Measurements from ENCODE around the gene KCNJ15.
A peak's percentile ranks its signal among the peaks of the same experiment; 100 is the strongest.
"Not testable (repeated sequence)": the region's sequence is repeated elsewhere in the genome, so short reads cannot be mapped to it uniquely, and the experiment has no call there.

The KCNJ15 gene

DNA sequence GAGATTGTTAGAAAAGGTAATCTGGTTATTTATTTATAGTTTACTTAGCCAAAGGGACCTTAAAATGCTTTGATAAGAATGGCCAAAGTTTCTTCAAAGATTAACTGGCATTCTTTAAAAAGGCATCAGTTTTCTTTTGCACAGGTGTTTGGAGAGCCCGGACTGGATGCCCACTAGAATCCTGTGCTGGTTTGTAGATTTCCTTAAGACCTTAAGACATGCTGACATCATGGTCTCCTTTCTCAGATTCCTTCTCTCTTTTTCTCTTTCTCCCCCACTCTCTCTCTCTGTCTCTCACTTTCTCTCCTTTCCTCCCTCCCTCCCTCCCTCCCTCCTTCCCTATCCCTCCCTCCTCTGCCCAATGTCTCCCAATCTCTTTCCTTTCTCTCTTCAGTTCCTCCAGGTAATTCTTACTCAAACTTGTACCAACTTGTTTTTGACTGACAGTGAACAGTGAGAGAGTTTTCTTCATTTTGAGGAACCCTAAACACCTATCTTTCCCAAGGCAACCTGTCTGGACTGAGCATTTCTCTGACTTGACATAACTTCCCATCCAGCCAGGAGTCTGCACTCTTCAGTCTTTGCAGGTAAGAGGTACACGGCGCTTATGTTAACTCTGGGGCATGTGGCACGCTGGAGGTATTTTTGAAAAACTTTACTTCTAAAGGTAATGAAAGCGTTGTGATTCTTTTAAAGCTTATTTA, at the start of gene KCNJ15:
Gene KCNJ15, plus strand, starts transcription at position 393 of the 704 bp plus-strand sequence. CDS start 42,271 bp downstream, outside the sequence.
- no peak for DNase-seq (ENCODE audit: low spot score)

DNA sequence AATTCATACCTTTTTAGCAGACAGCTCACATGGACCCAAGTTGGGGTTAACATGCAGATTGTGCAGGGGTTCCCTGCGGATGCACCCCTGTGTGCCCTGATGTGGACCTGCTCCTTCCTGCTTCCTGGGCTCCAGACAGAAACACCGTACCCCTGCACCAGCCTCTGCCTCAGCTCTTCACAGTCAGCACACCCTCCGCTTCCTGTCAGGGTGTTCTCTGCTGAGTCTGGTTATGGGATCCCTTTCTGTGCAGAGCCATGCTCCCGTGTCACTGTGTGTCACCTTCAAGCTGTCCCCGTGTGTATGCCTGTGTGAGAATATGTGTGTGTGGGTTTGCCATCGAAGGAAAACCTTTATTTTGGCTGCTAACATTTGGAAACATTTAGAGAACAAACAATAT, 48.7 kb upstream of the KCNJ15 start:
- DNase-seq (ENCODE audit: low spot score), result no peak

DNA sequence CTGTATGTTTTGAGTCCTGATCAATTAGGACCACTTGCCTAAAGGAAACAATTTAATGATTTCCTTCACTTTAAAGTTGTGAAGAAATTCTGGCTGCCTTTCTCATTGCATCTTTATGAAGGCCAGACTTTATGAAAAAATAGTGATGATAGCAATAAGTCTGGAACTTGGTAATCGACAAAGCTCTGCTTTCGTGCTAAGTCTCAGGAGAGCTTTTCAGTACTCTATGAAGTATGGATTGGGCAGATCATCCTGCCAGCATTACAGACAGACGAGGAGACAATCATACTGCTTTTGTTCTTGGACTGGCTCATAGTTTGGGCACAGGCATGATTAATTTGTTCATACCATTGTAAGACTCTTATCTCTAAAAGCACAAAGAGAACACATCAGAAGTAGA, 45.5 kb upstream of the KCNJ15 start:
- DNase-seq (ENCODE audit: low spot score), result no peak

GRCh38 chr21:38212706-38213105, 44.1 kb upstream of the KCNJ15 start:
- DNase-seq (ENCODE audit: low spot score), result no peak

- peak; percentile 76 for DNase-seq (ENCODE audit: low spot score)
Measured at GRCh38 chr21:38219049-38219628, 37.7 kb upstream of the KCNJ15 start.

DNA sequence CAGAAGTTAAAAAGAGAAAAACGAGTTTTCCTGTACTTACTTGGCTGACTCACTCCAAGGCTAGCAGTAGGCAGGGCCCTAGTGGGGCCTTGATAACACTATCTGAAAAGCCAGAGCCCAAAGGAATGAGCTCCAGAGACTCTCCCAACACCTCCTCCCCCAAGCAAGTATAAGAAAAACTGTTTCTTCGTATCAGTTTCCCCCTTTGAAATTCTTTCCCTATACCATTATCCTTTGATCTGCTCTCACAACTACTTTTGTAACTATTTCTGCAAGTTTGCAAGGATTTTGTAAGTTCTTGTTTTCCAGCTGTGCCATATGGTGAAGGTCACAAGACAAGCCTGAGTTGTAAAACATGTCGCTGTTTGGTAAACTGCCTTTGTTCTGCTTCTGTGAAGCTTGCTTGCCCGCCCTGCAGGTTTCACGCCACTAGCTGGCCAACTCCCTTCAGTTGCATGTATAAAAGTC, 36.5 kb upstream of the KCNJ15 start:
- no peak for DNase-seq (ENCODE audit: low spot score)

- no peak for DNase-seq (ENCODE audit: low spot score)
Measured at GRCh38 chr21:38221594-38221993, 35.2 kb upstream of the KCNJ15 start.

DNA sequence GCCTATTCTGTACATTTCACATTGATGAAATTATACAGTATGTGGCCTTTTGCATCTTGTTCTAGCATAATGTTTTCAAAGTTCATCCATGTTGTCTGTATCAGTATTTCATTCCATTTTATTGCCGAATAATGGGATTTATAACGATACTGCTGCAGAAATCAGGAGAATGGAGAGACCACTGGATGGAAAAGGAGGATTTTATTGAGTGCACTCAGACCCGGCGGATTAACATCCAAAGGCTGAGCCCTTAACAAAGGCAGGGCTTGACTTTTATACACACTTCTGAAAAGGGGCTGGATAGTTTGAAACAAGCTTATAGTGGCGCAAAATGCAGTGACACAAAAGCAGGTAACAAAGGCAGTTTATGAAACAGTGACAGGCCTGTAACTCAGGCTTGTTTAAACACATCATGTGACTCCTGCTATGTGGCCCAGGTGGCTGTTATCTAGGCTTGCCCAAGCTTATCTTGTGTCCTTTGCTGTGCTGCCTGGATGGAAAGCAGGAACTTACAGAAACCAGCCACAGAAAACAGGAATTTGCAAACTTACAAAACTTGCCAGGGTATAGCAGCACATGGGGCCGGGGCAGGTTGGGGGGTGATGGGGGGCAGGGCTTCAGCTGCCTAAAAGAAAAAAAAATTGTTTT, 32.8 kb upstream of the KCNJ15 start:
- no peak for DNase-seq (ENCODE audit: low spot score)

DNA sequence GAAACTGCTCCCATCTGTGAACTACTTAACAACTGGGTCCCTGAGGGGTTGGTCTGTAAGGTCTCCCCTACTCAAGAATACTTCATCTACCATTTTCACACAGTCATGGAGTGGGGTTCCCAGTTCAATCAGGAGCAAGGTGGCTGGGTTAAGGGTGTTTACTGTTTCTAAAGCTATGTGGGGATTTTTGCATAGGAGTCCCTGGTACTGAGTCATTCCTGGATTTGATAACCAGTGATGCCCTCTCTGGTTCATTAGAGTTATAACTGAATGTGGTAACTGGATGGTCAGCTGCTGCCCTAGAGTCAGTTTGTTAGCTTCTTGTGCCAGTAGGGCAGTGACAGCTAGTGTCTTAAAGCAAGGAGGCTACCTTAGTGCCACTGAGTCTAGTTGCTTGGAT, 29.4 kb upstream of the KCNJ15 start:
- DNase-seq (ENCODE audit: low spot score), result no peak

DNA sequence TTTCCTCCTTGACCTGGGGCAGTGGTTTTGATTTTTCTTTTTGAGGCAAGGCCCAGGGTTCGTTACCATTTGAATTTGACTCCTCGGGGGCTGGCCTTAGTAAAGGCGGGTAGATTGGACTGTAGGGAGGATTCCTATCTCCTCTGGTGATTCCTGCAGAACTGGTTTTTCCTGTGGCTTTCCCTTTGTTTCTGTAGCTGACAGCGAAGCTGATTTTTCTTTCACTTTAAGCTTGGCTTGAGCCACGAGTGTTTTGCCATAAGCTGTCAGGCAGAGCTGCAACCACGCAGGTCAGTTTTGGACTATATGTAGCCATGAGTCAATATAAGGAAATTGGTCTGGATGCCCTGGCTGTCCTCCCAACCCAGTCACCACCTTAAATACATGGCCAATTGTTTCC, 28.7 kb upstream of the KCNJ15 start:
- DNase-seq (ENCODE audit: low spot score), result no peak

DNA sequence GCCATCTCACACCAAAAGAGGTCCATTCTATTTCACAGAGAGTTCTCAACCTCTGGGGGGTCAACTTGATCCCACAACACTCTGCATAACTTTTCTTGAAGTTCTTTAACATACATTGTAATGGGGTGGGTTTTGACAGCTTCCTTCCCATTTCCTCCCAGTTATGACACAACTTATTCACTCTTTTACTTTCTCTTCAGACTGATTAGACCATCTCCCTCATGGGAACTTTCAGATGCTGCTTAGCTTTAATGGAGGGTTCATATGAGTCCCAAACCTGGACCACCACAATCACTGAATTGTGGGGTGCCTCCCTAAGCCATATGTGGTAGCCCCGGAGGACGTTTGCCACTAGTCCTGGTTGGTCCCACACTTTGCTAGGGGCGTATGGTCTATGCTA, 28.3 kb upstream of the KCNJ15 start:
- DNase-seq (ENCODE audit: low spot score), result no peak

- no peak for DNase-seq (ENCODE audit: low spot score)
Measured at GRCh38 chr21:38229260-38229877, 27.4 kb upstream of the KCNJ15 start.

- no peak for DNase-seq (ENCODE audit: low spot score)
Measured at GRCh38 chr21:38234395-38235142, 22.2 kb upstream of the KCNJ15 start.

DNA sequence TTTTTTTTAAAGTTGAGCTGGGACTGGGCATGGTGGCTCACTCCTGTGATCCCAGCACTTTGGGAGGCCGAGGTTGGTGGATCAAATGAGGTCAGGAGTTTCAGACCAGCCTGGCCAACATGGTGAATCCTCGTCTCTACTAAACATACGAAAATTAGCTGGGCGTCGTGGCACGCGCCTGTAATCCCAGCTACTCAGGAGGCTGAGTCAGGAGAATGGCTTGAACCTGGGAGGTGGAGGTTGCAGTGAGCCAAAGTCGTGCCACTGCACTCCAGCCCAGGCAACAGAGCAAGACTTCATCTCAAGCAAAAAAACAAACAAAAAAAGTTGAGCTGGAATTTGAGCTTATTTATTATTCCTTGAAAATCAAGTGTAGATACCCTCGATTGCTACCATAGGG, 21.5 kb upstream of the KCNJ15 start:
- not testable (repeated sequence) for DNase-seq (ENCODE audit: low spot score)

DNA sequence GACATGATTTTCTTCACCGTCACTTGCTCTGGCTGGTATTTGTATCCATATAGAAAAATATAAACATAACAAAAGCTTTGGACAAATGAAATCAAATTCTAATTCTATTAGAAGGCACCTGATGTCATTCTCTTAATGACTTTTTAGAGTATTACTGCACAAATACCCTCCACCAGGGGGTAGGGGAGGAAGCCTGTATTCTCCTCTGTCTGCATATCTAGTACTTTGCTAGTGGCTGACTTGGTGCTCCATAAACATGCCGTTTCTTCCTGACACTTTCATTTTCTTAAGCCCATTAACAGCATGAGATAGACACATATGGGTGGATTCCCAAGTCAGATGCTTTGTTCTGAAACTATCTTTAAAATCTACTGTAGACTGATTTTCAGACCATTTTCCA, 20.6 kb upstream of the KCNJ15 start:
- DNase-seq (ENCODE audit: low spot score), result no peak

DNA sequence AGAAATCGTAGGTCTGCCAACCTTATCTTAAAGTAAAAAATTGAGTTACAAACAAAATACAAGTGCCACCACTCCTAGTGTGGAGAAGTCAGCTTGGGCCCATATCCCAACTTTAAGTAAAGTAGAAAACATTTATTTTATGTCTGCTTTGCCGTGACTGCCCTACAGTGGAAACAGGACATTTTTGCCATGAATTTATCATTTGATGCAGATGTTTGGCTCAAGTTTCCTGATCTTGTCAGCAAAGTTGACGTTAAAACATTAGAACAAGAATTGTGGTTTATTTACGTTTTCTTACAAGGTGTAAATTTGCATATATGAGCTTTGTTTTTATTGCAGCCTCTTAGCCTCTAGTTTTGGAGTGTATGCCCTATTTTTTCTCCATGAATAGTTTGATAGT, 17.1 kb upstream of the KCNJ15 start:
- no peak for DNase-seq (ENCODE audit: low spot score)

GRCh38 chr21:38240129-38240528, 16.7 kb upstream of the KCNJ15 start:
- DNase-seq (ENCODE audit: low spot score), result no peak

- DNase-seq (ENCODE audit: low spot score), result peak; percentile 75
Measured at GRCh38 chr21:38241029-38241740, 15.6 kb upstream of the KCNJ15 start.

DNA sequence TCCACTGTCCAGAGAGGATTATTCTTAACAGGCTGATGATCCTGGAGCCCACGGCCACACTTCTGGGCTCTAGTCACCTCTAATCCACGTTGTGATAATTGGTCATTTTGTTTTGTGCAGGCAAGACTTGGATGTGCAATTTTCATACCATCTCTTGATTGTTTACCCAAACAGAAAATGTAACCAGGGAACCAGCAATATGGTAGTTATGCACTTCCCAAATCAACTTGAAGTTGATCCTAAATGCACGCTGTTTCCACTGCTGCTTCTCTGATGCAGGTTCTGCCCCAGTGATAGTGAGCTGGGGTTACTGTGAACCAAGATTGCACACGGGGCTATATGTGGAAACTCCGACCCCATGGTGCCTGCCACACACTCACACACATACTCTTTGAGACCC, 14.7 kb upstream of the KCNJ15 start:
- DNase-seq (ENCODE audit: low spot score), result no peak

GRCh38 chr21:38243732-38244406, 12.9 kb upstream of the KCNJ15 start:
- DNase-seq (ENCODE audit: low spot score), result no peak

- no peak for DNase-seq (ENCODE audit: low spot score)
Measured at GRCh38 chr21:38244407-38244787, 12.4 kb upstream of the KCNJ15 start.
